NCI-H774 (cell line): ENCODE results near the gene MYO1D.
"Not testable (repeated sequence)": the region's sequence is repeated elsewhere in the genome, so short reads cannot be mapped to it uniquely, and the experiment has no call there.

Experiments
- DNase-seq: peaks from one replicate; lab custom pipeline; 2025; lab: John Stamatoyannopoulos, UW

The MYO1D gene

GRCh38 chr17:32529604-32530003, 347.3 kb downstream of the MYO1D start:
- DNase-seq, result peak; percentile 18

GRCh38 chr17:32528825-32529224, 348.1 kb downstream of the MYO1D start:
- DNase-seq, result no peak

GRCh38 chr17:32527146-32527545, 349.8 kb downstream of the MYO1D start:
- no peak for DNase-seq

- DNase-seq, result no peak
These were observed 351.8 kb downstream of the MYO1D start for GRCh38 chr17:32525122-32525521.

- DNase-seq, result not testable (repeated sequence)
These were observed 352.4 kb downstream of the MYO1D start for GRCh38 chr17:32524553-32524880.

- DNase-seq, result no peak
These were observed 352.9 kb downstream of the MYO1D start for GRCh38 chr17:32523827-32524552.

GRCh38 chr17:32523017-32523680, 353.8 kb downstream of the MYO1D start:
- DNase-seq, result no peak

GRCh38 chr17:32520737-32521404, 356.1 kb downstream of the MYO1D start:
- DNase-seq, result no peak

- peak; percentile 14 for DNase-seq
These were observed 356.7 kb downstream of the MYO1D start for GRCh38 chr17:32520104-32520701.

- peak; percentile 57 for DNase-seq
These were observed 357.5 kb downstream of the MYO1D start for GRCh38 chr17:32519228-32520103.

- DNase-seq, result no peak
These were observed 358.2 kb downstream of the MYO1D start for GRCh38 chr17:32518646-32519227.

- DNase-seq, result peak; percentile 4
These were observed 358.9 kb downstream of the MYO1D start for GRCh38 chr17:32517982-32518381.

- DNase-seq, result no peak
These were observed 359.8 kb downstream of the MYO1D start for GRCh38 chr17:32516940-32517701.

GRCh38 chr17:32516450-32516849, 360.5 kb downstream of the MYO1D start:
- DNase-seq, result peak; percentile 59

- no peak for DNase-seq
These were observed 361.1 kb downstream of the MYO1D start for GRCh38 chr17:32515677-32516383.

- DNase-seq, result no peak
These were observed 362.3 kb downstream of the MYO1D start for GRCh38 chr17:32514606-32515005.

GRCh38 chr17:32513579-32513978, 363.3 kb downstream of the MYO1D start:
- DNase-seq, result no peak

GRCh38 chr17:32512328-32512727, 364.6 kb downstream of the MYO1D start:
- DNase-seq, result no peak

GRCh38 chr17:32510466-32510865, 366.5 kb downstream of the MYO1D start:
- no peak for DNase-seq

- DNase-seq, result no peak
These were observed 368.0 kb downstream of the MYO1D start for GRCh38 chr17:32508926-32509325.
